GM21360 (cell line): Measurements from ENCODE around the gene SNX14.

Source experiments
- ATAC-seq: cut with Tn5 transposase; IDR thresholded peaks from one replicate; pipeline ENCODE4 v1.9.1; 2021; ENCODE audit warnings: mild to moderate bottlenecking, moderate library complexity; ENCODE audit not compliant: unreplicated experiment

Gene SNX14

GRCh38 chr6:85506441-85507093, 87.1 kb downstream of the SNX14 start:
- no peak for ATAC-seq

- no peak for ATAC-seq
Observed at GRCh38 chr6:85498596-85499258, 94.9 kb downstream of the SNX14 start.

DNA sequence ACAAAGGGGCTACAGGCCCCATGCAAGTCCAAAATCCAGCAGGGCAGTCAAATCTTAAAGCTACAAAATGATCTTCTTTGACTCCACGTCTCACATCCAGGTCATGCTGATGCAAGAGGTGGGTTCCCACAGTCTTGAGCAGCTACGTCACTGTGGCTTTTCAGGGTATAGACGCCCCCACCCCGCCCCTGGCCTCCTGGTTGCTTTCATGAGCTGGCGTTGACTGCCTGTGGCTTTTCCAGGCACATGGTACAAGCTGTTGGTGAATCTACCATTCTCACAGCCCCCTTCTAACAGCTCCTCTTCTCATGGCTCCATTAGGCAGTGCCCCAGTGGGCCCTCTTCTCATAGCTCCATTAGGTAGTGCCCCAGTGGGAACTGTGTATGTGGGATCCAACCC, 96.8 kb downstream of the SNX14 start:
- no peak for ATAC-seq

- no peak for ATAC-seq
Observed at GRCh38 chr6:85496009-85496579, 97.6 kb downstream of the SNX14 start.

DNA sequence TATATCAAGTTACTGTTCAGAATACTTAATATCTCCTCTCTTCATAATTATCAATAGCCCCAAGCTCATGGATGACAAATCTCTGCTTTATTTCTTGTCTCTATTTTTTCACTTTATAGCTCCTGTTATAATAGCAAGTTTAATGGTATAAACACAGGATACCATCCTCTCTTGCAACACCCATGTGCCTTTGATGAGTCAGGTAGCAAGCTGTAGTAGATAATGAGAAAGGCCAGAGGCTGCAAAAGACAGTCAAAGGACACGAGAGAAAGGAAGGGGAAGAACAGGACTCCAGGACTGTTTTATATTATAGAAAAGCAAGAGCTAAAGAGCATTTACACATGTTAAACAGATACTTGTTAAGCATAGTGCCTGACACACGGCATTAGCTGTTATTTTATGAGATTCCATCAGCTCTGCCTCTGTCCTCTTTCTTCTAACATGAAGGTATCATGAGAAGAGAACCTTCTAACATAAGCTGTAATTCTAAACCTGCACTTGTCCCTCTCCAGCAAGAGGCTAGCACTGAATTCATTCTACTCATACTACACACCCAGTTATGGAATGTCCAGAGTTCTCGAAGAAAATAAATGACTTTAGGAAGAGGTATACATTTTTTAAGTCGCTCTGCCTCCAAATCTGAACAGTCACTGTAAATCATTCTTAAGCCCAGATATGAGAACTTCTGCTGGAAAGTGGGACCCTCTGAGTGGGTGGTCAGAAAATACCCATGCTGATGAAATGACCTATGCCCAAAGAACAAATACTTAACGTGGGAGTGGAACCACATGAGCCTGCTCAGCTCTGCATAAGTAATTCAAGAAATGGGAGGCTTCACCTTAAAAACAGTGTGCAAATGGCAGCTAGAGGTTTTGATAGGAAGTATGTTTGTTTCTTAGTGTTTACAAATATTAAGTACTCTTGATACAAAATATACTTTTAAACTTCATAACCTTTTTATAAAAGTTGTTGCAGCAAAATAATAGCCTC, 98.8 kb downstream of the SNX14 start:
- no peak for ATAC-seq

DNA sequence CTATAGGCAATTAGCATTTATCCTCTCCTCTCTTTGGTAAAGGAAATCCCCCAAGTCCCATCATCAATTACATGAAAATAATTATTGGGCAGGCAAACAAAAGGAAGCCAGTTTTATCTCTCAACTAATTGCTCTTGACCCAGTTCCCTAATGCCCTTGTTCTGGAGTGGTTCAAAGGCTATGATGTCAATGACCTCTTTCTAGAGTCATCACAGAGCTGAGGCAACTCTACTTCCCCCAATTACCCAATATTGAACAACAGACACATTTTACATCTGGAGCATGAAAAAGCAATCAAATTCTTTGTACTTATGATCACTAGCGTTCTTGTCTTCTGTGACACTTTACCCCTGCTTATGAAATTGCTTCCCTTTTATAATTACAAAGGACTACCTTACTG, 100.3 kb downstream of the SNX14 start:
- no peak for ATAC-seq

DNA sequence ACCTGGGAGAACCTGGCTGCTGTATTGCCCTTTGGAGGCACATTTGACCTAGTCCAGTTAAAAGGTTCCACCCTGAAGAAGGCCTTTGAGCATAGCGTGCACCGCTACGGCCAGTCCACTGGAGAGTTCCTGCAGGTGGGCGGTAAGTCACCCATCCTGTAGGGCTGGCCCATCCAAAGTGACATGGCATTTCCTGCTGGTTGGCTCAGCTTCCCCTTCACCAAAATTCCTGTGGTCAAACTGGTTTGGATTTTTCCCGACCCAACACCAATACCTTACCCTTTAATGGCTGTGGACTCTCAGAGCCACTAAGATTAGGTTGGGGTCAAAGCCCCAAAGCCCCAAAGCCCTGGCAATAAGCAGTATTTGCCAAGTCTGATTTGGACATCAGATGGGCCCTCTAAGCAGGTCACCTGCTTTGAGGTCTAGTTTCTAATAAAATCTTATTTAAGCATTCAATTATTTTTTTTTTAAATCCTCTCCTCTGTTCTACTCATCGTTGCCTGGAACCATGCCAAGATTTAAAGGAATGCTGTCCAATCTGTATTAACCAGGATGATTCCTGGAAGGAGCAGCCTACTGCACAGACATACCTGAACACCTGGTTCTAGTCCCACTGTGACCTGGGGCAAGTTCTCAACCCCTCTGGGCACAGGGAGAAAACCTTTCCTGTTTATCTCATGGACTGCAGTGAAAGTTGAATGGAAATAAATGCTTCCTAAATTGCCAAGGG, 103.0 kb downstream of the SNX14 start:
- ATAC-seq = no peak

- no peak for ATAC-seq
Observed at GRCh38 chr6:85484948-85485347, 108.7 kb downstream of the SNX14 start.

GRCh38 chr6:85483846-85484245, 109.8 kb downstream of the SNX14 start:
- no peak for ATAC-seq

GRCh38 chr6:85482905-85483700, 110.6 kb downstream of the SNX14 start:
- peak; percentile 96 for ATAC-seq

DNA sequence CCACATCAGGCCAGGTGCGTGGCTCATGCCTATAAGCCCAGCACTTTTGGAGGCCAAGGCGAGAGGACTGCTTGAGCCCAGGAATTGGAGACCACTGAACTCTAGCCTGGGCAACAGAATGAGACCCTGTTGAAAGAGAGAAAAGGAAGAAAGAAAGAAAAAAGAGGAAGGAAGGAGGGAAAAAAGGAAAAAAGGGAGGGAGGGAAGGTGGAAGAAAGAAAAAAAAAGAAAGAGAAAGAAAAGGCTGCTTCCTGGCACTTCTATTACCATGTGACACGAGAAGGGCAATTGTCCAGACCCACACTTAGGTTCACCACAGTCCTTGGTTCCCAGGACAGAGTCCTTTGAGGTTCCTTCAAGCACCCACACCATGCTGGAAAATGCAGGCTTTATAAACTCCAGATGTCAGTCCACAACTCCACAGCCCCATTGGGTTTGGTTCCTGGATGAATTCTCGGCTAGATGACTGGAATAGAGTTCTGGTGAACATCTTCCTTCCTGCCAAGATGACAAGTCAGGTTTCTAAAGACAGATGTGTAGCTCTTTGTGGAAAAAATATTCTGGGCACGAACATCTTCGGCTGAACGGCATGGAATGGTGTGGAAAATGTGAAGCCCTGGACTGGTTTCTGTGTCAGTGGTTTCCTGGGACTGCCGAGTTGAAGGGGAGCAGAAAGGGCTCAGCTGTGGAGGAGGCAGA, 111.3 kb downstream of the SNX14 start:
- ATAC-seq = no peak

GRCh38 chr6:85479208-85479607, 114.5 kb downstream of the SNX14 start:
- ATAC-seq = no peak

DNA sequence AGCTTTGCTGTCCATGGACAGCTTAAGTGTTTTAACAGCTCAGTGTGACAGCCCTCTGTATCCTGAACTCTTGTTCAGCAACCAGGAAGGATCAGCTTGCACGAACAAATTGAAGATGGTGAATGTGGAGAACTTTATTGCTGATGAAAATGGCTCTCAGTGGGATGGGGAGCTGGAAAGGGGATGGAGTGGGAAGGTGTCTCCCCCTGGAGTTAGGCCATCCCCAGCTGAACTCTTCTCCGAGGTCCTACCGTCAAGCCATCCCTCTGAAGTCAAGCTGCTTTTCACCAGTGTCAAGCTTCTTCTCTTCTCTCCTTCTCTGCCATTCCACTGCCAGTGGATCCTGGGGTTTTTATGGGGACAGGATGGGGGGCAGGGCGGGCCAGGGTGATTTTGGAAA, 117.1 kb downstream of the SNX14 start:
- no peak for ATAC-seq

DNA sequence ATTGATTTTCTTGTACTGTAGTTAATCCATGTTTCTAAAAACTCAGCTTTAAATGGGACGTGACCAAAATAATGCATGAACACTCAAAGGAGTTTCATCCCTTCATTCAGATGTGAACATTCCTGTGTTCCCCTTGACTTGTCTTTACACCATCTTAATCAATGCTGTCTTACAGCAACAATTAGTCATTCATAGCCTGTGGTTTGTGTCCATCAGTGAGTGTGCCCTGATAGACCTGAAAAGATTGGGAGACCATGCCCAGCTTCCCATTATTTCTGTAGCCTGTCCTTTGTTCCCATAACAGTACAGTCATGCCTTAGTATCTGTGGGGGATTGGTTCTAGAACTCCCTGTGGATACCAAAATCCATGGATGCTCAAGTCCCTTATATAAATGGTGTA, 119.9 kb downstream of the SNX14 start:
- ATAC-seq = no peak

- no peak for ATAC-seq
Observed at GRCh38 chr6:85472744-85473143, 120.9 kb downstream of the SNX14 start.

DNA sequence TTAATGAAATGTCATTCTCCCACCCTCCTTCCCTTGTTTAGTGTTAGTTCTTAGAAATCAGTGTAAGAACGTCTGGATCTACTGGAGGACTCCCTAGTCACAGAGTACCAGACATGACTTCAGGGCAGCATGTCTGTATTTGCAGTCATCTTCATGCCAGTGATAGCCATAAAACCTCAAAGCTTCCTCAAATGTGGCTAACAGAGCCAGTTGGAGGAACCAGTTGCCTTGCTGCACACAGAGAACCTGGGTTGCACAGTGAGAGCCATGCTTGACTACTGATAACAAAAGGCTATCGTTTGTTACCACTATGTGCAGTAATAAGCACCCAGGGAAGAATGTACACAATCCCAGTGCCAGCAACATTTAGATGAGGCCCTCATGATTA, 123.6 kb downstream of the SNX14 start:
- no peak for ATAC-seq

- no peak for ATAC-seq
Observed at GRCh38 chr6:85469276-85470022, 124.2 kb downstream of the SNX14 start.

DNA sequence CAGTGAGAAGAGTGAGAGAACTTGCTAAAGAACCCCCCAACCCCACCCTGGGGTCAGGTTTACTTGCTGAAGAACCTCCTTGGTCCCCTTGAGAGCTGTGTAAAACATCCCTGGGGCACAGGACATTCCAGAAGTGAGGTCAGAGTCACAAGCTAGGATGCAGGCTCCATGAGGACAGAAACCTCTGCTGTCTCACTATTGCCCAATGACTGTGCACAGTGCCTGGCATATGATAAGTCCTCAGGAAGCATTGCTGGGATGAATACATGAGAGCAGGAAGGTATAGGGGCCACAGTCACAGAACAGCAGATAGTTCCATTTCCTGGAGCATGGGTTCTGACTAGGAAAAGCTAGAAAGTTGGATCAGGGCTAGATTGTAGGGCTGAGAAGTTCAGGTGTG, 125.3 kb downstream of the SNX14 start:
- no peak for ATAC-seq

- ATAC-seq = no peak
Observed at GRCh38 chr6:85465762-85466161, 127.9 kb downstream of the SNX14 start.
